ENCODE data around the gene CACFD1. TPM values are rescaled to one million over a fixed set of nuclear protein-coding genes. Genes with fewer than 3 reads are reported as not detected.

Gene CACFD1
- total and polyA plus RNA-seq, 11 donors, result 8.0 to 21.9 (median 11.6) TPM

DNA sequence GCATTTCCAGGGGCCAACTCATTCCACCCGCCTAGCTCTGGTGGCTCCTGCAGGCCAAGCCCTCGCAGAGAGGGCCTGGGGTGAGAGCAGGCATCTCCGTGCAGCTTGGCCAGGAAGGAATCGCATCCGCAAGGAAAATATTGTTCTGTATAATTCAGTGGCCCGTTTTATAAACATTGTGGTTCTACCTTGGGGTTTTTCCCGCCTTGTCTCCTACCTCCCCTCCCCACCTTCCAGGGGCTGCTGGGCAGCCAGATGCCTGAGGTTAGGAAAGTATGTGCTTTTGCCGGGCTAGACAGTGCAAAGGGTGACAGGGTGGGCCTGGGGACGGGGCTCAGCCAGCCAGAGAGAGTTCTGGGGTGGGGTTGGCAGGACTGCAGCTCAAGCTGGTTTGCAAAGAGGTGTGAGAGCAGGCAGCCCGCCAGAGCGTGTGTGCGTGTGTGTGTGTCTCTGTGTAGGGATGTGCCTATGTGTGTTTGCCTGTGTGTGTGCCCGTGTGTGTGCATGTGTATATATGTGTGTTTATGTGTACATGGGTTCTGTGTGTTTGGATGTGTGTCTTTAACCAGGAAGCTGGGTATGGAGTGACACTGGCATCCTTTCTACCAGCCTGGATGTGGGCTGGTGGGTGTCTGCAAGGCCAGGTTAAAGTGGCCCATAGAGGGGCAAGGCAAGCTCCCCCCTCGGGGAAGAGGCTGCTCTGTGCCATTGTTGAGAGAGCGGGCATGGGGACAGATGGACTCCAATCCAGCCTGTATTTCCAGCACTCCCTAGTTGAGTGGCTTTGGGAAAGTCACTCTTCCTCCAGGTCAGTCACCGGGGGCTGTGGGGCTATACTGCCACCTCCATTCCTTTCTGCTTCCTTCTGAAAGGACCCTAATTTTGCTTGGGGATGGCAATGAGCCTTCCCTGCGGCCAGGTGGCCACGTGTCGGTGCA, 29.7 kb downstream of the CACFD1 start:
- intact Hi-C loops (cut with DNase I), result loop anchor here in 6 of 10 donors (5.0 to 10.0 kb wide), 7 partner anchors 67 to 467 kb away; partner anchors contain the start of genes ADAMTS13 (in 1 of the 6), MED22 (in 1 of the 6), RPL7A (in 1 of the 6) and SURF1 (in 1 of the 6)
- no peak for ATAC-seq
- H3K27me3 ChIP-seq, result peaks cover 0 to 2% (median 0%) of the 10 kb centered on the region in 9 donors

DNA sequence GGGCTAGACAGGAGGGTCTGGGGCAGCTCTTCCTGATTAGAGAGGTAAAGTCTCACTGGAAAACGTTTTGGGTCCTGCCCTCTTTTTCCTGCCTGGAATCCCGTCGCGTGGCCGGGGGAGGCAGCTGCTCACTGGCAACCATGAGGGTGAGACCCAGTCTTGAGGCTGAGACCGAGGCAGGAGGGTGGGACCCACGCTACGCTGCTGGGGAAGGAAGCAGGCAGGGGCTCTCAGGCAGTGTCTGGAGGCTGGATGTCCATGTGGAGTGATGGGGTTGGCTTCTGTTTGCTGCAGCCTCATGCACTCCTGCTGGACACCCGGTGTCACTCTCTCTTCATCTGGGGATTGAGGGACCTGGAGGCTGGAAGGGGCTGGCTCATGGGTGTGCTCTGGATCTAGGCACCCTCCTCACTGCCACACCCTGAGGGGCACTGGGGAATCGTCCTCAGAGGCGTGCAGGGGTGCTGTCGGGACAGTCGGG, 30.5 kb downstream of the CACFD1 start:
- TF ChIP-seq, protein P1, sequence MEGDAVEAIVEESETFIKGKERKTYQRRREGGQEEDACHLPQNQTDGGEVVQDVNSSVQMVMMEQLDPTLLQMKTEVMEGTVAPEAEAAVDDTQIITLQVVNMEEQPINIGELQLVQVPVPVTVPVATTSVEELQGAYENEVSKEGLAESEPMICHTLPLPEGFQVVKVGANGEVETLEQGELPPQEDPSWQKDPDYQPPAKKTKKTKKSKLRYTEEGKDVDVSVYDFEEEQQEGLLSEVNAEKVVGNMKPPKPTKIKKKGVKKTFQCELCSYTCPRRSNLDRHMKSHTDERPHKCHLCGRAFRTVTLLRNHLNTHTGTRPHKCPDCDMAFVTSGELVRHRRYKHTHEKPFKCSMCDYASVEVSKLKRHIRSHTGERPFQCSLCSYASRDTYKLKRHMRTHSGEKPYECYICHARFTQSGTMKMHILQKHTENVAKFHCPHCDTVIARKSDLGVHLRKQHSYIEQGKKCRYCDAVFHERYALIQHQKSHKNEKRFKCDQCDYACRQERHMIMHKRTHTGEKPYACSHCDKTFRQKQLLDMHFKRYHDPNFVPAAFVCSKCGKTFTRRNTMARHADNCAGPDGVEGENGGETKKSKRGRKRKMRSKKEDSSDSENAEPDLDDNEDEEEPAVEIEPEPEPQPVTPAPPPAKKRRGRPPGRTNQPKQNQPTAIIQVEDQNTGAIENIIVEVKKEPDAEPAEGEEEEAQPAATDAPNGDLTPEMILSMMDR (IDR thresholded peaks at IDR 0.05), result no peak
- TF ChIP-seq POLR2A (IDR thresholded peaks at IDR 0.05), result no peak
- Histone ChIP-seq H3K27ac (no peak overlapping the region), H3K27me3 (no peaks in the 10 kb centered on the region), H3K9me3 (no peaks in the 10 kb centered on the region), H3K36me3 (no peaks in the 10 kb centered on the region), H3K4me3 (no peak overlapping the region), H3K4me1 (peaks cover 0 to 28% (median 17%) of the 10 kb centered on the region in 12 donors)
- ATAC-seq (no peak), DNase-seq (peak in 1 of 5 donors; percentile 35)
- intact Hi-C loops (cut with DNase I), result no loop called here
- WGBS, 4 donors, result 53 to 70% (median 66%) methylated on average over 13 of the region's 13 CpGs

More for the DNA sequence above, 29.7 kb downstream of the CACFD1 start:
- WGBS, 4 donors, result 85 to 90% (median 89%) methylated on average over 19 of the region's 19 CpGs
- DNase-seq, result peak in 1 of 5 donors; percentile 20
- Histone ChIP-seq H3K27ac (no peak overlapping the region), H3K9me3 (no peaks in the 10 kb centered on the region), H3K4me3 (no peak overlapping the region), H3K36me3 (no peaks in the 10 kb centered on the region), H3K4me1 (peaks cover 0 to 28% (median 17%) of the 10 kb centered on the region in 12 donors)
- TF ChIP-seq, protein P1 (IDR thresholded peaks at IDR 0.05), result no peak
- TF ChIP-seq POLR2A (IDR thresholded peaks at IDR 0.05), result no peak

DNA sequence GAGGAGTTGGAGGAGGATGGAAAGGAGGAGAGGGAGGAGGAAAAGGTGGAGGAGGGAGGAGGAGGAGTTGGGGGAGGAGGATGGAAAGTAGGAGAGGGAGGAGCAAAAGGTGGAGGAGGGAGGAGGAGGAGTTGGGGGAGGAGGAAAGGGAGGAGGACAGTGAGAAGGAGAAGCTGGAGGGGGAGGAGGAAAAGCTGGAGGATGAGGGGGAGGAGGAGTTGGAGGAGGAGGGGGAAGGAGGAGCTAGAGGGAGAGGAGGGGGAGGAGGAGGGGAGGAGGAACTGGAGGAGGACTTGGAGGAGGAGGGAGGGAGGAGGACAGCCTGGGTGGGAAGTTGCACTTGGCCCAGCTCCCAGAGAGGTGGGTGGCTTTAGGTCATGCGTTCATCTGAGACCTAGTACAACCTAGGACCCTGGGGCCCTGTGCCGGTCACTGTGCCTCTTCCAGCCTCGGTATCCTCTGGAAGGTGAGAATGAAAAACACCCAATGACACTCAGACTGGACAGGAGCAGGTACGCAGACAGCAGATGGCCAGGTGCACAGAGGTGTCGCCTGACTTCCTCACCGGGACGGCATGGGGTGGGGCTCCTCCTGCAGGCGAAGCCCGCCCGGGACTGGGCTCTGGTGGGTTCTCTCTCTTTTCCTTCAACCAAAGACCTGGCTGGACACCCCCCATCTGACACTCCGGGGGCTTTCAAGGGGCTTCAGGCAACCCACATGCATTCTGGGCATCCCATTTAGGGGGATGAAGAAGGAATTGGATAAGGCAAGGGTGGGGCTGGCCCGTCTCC, 31.3 kb downstream of the CACFD1 start:
- WGBS, 4 donors, result 83 to 90% (median 84%) methylated on average over 9 to 12 of the region's 12 CpGs
- TF ChIP-seq, protein P1 (IDR thresholded peaks at IDR 0.05), result no peak
- TF ChIP-seq POLR2A (IDR thresholded peaks at IDR 0.05), result no peak
- intact Hi-C loops (cut with DNase I), result no loop called here
- no peaks in the 10 kb centered on the region for H3K27me3 ChIP-seq
- peak in 3 of 5 donors; percentile 20 to 46 (median 21) for DNase-seq
- no peaks in the 10 kb centered on the region for H3K9me3 ChIP-seq
- peaks cover 0 to 25% (median 17%) of the 10 kb centered on the region in 12 donors for H3K4me1 ChIP-seq
- H3K36me3 ChIP-seq, result no peaks in the 10 kb centered on the region
- H3K27ac ChIP-seq, result no peak overlapping the region
- no peak overlapping the region for H3K4me3 ChIP-seq
- ATAC-seq, result no peak

Measured in heart left ventricle (tissue), 16 donors.